Stimulated activated CD8-positive, alpha-beta memory T cell treated with anti-CD3 and anti-CD28 coated beads, Interleukin-4, amount 100 ng/mL, for 1 hour (primary cell): ENCODE results near the gene ARHGEF16.

Experiments used
- DNase-seq, 2 donors: peaks; one replicate each; pipeline ENCODE4 v3.0.0-alpha.2; 2020; ENCODE audit warnings: low read depth in 2 of 2, low spot score in 1 of 2

Gene ARHGEF16

DNA sequence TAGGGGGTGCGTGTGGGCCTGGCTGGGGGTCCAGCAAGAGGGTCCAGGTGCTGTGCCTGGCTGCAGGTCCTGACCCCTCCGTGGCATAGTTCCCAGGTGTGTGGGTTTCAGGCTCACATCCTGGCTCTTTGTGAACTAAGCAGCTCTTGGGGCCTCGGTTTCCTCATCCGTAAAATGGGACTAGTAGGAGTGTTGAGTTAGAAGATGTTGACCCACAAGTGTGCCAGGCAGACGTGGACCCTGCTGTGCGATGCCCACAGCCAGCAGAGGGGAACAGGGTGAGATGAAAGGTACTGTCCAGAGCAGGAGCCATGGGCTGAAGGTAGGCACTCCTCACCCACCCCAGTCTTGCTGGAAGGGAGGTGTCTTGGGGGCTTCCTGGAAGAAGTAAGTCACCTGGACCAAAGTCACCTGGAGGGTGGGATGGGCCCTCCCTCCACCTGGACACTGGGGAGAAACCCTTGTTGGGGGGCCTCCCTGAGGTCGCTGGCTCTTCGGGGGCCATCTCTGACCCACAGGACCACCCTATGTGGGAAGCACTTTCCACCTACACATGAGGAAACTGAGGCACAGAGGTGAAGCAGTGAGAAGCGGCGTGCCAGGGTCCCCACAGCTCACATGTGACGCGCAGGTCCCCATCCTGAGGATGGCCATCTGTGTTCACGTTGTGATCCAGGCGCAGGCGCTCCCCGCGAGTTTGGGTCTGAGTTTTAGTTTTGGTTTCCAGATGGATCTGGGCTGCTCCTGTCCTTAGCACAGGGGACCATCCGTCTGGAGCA, 1.4 kb downstream of the ARHGEF16 start:
- DNase-seq = no peak

DNA sequence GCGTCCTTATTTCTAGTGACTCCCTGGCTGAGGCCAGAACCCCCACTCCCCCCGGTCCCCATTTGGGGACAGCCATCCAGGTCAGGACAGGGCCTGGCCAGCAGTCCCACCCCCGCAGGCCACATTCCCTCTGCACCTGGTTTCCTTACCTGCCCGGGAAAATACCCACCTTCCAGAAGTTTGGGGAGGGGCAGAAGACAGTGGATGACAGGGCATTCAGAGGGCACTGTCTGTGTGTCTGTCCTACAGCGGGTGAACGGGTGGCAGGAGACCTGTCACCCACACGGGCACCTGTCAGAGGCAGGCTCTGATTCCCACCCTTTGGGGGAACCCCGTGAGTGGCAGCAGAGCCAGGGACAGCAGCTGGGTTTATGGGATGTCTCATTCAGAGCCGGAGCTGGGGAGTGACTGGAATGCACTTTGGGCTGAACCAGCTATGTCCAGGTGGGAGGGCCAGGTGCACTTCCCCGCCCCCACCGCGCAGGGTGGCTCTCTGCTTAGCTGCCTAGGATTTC, 2.0 kb downstream of the ARHGEF16 start:
- DNase-seq = no peak

DNA sequence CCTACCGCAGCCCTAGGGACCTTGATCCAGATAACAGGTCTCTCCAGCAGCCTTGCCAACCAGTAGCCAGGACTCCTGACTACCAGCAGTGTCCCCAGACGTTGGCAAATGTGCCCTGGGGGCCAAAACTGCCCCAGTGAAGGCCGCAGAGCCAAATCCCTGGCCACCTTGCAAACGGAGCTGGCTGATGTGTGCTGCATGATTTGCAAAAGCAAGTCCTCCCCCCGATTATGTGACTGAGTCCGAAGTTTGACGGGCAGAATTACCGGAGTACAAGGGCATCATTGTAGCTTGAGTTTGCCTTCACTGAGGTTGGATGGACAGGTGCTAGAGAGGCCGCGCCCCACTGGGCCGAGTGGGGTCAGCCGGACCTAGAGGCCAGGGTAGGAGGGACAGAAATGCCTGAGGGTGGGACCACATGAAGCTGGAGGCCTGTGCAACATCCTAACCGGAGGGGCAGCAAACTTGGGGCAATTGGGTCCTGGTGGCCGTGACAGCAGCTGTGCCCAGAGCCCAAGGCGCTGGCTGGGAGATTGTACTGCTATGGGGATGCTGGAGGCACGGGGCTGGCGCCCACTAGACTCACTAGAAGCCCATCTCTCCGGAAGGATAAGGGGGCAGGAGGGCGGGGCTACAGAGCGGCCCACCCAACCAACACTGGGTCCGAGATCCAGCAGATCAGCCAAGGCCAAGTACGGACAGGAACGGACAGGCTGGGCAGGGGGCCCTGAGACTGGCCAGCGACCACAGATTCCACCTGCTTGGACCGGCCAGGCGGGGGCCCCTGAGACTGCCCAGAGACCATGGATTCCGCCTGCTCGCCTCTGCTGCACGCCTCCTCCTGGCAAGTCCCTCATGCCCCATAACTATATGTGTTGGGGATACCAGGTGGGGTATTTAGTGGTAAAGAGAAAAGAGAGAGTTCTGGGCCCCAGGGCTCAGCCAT, 2.8 kb downstream of the ARHGEF16 start:
- DNase-seq = no peak

DNA sequence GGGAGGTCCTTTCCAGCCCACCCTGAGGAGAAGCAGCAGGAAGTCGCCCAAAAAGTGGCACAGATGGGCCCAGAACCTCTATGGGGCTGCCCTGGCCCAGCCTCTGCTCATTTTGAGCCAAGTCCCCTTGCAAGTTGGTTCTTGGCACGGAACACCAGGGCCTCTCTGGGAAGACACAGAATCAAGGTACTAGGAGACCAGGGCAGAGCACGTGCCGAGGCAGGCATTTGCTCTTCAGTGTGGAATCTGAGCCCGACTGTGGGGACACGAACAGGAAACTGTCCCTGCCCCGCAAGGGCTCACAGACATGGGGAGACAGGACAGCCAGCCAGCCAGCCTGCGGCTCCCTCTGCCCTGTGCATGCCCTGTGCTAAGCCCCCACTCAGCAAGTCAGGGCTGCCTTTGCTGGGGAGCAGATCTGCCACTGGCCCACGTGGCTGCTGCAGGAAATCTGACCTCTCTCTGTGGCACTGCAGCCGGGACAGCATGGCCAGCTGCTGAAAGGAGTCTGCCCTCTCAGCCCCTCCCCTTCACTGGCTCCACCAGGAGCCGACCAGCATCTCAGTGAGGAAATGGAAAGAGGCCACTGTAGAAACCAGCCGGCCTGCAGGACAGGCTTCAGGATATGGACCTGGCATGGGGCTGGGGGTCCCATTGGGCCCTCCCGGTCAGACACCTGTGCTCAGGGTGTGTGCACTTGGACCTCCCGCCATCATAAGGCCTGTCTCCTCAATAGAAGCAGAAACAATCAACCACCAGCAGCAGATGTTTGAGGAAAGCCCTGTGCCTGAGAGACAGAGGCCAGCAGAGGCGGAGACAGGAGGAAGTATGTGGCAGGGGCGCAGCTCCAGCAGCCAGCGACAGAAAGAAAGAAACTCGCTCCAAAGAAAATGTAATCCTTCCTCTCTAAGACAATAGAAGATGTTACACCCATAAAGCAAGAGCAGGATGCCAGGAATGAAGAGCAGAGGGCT, 3.7 kb downstream of the ARHGEF16 start:
- no peak for DNase-seq

DNA sequence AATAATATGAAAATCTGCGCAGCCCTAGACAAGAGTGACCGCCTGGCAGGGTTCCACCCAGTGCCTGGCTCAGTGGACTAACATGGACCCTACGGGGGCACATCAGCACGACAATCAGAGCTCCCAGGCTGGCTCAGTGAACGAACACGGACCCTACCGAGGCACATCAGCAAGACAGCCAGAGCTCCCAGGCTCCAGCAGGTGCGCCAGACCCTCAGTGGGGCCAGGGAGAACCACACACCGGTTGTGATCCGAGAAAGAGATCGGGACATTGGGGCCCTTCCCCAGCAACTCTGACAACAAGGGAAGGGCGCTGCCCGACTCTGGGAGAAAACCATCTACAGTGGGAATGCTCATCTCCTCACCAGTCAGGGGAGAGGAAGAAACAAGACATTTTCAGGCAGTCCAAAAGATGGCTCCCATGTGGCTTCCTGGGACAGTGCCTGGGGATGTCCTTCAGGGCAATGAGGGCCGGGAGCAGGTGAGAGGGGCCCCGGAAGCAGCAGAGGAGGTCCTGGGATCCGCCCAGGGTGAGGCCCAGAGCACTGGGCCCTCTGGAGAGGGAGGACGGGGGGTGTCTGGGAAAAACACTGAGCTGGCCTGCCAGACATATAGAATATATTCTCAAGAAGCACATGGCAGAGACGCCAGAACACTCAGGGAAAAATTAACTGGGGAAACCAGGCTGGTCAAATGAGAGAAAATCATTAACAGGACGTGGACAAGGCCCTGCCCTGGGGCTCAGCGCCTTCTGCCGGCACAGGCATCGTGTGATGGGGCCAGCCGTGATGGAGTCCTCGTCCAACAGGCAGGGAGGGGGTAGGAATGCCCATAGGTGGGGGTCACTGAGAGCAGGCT, 4.8 kb downstream of the ARHGEF16 start:
- no peak for DNase-seq

DNA sequence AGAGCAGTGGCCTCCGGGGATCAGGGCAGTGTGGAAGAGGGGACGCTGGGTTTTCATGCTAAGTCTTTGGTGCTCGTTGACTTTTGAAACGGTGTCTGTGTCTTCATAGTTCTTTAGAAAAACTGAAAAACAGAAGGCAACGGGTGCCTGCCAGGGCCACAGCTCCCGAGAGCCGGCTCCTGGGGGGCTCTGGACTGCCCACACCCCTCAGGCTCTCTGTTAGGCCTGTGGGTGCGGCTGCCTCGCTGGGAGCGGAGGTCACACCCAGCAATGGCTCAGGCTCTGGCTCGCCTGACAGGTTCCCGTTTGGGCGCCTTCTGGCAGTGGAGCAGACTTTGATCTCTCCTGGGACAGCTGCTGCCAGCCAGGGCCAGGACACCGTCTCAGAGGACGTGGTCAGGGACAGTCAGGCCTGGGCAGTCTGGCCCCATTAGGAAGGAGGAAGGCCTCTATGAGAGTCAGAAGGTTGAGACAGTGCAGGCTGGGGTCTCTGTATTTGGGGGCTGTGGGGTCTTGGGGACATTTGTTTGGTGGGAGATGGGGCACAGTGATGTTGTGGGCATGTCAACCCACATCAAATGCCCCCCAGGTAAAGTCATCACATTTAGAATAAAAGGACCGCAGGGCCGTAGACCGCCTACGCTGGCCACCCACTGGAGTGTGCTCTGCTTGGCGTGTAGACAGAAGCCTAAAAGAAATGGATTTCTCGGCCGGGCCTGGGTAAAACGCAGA, 5.6 kb downstream of the ARHGEF16 start:
- DNase-seq = no peak

DNA sequence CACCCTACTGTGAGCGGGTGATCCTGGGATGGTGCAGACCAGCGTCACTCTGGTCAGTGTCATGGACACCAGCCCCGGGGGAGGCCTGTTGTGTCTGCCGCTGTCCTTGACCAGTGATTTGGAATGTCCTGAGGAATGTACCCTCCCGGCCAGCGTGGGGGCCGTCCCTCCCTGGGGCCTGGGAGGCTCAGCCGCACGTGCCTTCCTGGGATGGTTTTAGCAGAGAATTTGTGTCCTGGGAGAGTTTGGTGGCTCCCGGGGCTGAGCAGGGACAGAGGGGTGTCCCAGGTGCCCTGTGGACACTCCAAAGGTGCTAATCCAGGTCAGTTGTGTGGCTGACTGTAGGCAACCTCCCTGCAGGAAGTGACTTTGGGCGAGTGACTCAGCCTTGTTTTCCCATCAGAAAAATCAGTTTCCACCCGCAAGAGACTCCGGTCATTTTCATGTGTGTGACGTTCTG, 6.2 kb downstream of the ARHGEF16 start:
- DNase-seq = no peak

DNA sequence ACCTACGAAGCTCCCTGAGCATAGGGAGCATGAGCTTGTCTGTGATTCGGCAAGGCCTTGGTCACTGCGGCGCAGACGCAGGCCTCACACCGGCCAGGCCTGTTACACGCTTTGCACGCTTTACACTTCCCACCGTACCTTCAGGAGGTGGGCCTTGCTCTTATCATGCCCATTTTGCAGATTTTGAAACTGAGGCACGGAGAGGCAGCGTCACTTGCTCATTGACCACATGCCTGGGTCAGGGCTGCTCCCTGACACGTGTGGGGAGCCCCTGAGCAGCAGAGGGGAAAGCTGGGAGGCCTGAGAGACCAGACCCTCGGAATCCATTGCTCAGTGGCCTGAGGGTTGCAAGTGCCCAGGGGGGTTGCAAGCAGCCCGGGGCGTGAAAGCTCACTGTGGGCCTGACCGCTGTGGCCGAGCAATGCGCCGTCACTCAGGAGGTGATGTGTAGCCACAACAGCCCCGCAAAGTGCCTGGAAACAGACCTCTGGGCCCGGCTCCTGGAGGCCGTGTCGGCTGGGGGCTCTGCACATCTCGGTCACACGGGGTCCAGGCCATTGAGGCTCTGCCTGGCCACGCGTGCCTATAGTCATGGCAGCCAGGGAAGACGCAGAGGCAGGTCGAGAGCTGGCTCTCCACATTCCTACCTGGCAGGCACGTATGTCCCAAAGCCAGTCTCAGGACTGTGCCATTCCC, 6.9 kb downstream of the ARHGEF16 start:
- DNase-seq = no peak

DNA sequence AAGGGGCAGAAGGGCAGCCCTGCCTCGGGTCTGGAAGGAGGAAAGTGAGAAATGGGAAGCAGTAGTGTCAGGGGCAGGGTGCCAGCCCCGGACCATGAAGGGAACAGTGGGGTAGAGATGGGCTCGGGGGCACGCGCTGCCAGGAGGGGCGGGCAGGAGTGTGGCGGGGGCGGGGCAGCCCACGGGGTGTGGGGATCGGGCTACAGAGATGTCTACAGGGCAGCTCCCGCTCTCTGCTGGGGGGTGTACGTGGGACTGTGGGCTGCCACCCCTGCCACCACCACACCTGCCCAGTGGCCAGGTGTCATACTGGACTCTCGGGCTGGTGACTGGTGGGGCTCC, 7.4 kb downstream of the ARHGEF16 start:
- DNase-seq = no peak

DNA sequence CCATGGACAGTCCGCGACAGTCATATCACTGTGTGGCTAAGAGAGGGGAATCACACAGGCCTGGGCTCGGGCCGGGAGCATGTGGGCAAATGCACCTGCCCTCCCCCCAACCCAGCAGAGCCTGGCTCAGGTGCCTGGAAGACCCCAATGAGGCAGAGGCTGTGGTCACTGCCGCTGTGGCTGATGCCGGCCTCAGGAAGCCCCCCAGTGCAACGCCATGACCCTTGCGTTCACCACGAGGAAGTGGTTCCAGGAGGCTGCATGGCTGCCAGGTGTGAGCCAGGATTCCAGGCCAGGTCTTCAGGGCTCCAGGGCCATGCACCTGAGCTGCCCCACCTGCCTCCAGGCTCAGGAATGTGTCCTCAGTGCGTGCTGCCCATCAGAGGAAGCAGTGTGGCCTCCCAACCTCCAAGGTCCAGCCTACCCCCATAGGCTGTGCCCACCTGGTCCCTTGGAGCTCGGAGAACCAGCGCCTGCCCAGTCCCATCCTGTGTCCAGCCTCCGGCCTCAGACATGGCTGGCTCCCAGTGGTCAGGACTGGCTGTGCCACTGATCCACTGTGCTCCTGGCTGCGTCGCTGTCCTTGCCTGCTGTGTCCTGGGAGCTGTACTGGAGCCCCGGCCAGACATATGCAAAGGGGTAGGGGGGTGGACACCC, 8.0 kb downstream of the ARHGEF16 start:
- DNase-seq = no peak

DNA sequence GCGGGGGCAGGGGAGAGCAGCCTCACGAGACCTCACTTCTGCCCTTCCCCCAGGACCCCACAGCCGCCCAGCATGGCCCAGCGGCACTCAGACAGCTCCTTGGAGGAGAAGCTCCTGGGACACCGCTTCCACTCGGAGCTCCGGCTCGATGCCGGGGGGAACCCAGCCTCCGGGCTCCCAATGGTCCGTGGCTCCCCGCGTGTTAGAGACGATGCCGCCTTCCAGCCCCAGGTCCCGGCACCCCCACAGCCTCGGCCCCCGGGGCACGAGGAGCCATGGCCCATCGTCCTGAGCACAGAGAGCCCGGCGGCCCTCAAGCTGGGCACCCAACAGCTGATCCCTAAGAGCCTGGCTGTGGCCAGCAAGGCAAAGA, 8.5 kb downstream of the ARHGEF16 start:
- no peak for DNase-seq

DNA sequence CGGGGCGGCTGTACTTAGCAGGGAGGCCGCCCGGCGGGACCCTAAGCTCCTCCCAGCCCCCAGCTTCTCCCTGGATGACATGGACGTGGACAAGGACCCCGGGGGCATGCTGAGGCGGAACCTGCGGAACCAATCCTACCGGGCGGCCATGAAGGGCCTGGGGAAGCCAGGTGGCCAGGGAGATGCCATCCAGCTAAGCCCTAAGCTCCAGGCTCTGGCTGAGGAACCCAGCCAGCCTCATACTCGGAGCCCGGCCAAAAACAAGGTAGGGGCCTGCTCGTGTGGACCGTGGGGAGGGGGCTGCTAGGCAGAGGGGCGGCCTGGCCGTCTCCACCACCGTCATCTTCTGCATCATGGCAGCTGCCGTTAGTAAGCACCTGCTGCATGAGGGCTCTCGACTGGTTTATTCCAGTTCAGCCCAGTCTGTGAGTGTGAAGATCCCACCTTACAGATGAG, 9.0 kb downstream of the ARHGEF16 start:
- no peak for DNase-seq

DNA sequence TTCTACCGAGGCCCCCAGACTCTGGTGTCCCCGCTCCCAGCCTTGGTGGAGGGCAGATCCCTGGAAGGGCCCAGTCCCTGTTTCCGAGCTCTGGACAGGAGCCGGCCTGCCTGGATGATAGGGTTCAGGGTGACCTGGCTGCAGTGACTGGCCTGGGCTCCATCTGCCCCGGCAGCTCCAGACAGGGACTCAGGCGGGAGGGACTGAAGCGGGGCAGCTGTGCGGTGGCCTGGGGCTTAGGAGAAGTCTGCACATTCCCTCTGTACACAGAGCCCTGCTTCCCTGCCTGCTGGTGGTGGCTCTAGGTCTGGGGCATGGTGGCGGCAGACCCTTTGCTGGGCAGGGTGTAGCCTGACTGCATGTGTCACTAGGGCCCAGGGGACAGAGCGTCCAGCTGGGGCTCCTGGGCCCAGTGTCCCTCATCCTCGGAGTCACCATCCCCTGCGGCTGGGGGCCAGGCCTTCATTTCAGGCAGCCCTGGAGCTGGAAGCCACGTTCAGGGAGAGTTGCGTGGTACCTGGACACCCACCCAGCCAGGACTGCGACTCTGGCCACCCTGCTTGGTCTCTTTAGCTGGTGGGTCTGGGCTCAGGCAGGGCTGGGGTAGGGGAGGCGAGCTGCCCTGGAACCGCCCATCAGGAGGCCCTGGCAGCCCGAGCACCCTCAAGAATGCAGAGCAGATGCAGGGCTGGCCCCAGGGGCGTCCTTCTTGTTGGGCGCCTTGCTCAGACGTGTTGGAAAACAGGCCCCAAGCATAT, 9.6 kb downstream of the ARHGEF16 start:
- DNase-seq = no peak

DNA sequence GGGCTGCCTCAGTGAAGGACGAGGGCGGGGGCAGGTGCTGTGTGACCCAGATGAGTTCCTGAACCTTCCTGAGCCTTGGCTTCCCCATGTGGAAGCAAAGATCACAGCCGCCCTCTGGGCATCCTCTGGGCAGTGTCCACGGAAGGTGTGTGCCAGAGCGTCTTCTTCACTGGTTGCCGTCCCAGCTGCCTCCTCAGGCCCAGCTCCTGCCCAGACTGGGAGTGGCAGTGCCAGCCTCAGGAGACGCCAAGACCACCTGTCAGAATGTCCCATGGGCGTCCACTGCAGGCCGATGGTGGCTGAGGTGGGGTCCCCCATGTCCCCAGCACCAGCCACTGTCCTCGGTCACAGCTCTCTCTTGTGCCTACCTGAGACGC, 10.2 kb downstream of the ARHGEF16 start:
- DNase-seq = no peak

DNA sequence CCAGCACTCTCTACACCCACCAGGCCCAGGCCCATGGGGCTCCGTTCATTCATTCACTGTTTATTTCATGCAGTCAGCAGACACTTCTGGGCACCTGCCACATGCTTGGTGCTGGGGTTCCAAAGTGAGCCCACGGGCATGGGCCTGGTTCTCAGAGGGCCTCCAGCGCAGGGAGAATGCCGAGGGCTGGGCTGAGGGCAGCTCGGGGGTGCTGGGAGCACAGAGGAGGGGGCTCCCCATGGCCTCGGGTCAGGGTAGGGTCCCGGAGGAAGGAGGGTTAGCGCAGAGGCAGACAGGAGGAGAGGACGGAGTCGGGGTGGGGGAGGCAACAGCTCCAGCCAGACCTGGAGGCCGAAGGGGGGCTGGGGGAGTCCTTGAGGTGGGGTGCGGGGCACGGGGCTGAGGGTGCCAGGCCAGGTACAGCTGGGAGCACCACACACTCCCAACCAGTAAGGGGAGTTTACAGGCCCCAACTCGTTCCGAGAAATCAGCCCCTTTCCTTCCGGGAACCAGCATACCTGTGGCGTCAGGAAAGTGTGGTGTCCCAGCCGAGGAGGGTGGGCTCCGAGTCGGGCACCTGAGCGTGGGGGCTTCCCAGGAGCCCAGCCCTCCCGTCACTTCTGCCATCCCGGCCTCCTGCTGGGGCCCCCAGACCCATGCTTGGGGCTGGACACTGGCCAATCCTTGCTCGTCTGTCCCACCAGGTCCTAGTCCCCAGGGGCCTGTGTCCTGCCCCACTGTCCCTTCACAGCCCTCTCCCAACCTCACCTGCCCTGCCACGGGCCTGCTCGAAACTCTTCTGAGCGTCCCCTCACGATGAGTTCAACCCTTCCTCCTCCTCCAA, 10.8 kb downstream of the ARHGEF16 start:
- DNase-seq = no peak

DNA sequence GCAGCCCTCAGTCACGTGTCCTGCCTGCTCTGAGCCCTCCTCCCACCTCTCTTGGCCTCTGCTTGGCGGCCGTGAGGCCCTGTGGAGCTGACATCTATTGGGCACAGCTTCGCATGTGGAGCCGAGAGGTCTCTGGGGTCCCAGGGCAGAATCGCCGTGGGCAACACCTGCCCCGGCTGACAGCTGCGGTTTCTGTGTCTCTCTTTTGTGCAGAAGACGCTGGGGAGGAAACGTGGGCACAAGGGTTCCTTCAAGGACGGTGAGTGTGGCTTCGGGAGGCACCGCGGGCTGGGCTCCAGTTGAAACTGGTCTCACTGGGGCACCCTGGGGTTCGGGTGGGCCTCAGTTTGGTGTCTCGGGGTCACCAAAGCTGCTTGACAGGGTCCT, 11.5 kb downstream of the ARHGEF16 start:
- no peak for DNase-seq
